Trophoblast cell (in vitro differentiated cells and primary cell): Measurements from ENCODE around the gene ZNF718.

Experiments used
- DNase-seq, 2 donors: peaks; one replicate each; pipeline ENCODE4 v3.0.0-alpha.2; 2016
- H2AFZ ChIP-seq: 2 replicates; pipeline ENCODE4 v1.6.1; 2013; ENCODE audit warnings: low read length, moderate library complexity, mild to moderate bottlenecking; ENCODE audit not compliant: insufficient read depth, poor library complexity
- H2AK5ac ChIP-seq: 2 replicates; pipeline ENCODE4 v1.6.1; 2013; ENCODE audit warnings: mild to moderate bottlenecking, low read length
- H2BK120ac ChIP-seq: 2 replicates; pipeline ENCODE4 v1.6.1; 2013; ENCODE audit warnings: low read length, mild to moderate bottlenecking, moderate library complexity; ENCODE audit not compliant: insufficient read depth, poor library complexity
- H2BK12ac ChIP-seq: 2 replicates; pipeline ENCODE4 v1.6.1; 2013; ENCODE audit warnings: mild to moderate bottlenecking, low read length, moderate library complexity
- H2BK5ac ChIP-seq: 2 replicates; pipeline ENCODE4 v1.6.1; 2013; ENCODE audit warnings: low read length, low read depth, moderate library complexity, mild to moderate bottlenecking; ENCODE audit not compliant: poor library complexity
- H3K14ac ChIP-seq: 2 replicates; pipeline ENCODE4 v1.6.1; 2013; ENCODE audit warnings: mild to moderate bottlenecking, low read length
- H3K18ac ChIP-seq: 2 replicates; pipeline ENCODE4 v1.6.1; 2013; ENCODE audit warnings: mild to moderate bottlenecking, low read length
- H3K23ac ChIP-seq: 2 replicates; pipeline ENCODE4 v1.6.1; 2013; ENCODE audit warnings: low read length
- H3K27ac ChIP-seq: 2 replicates; pipeline ENCODE4 v1.5.1; 2013; ENCODE audit warnings: low read depth, mild to moderate bottlenecking, inconsistent platforms, low read length, moderate library complexity
- H3K27me3 ChIP-seq: 2 replicates; pipeline ENCODE4 v1.6.1; 2013; ENCODE audit warnings: inconsistent platforms, mild to moderate bottlenecking, low read length, moderate library complexity; ENCODE audit not compliant: insufficient read depth
- H3K36me3 ChIP-seq, 2 experiments: 1 replicate in 1 of 2; 2 replicates in 1 of 2; pipeline ENCODE4 v1.6.1; 2013; ENCODE audit warnings: low read length in 2 of 2, mild to moderate bottlenecking in 2 of 2, moderate library complexity in 1 of 2; ENCODE audit not compliant: insufficient read depth in 2 of 2, control insufficient read depth in 1 of 2
- H3K4ac ChIP-seq: 2 replicates; pipeline ENCODE4 v1.6.1; 2013; ENCODE audit warnings: low read depth, mild to moderate bottlenecking, low read length, moderate library complexity
- H3K4me1 ChIP-seq, 2 experiments: 1 replicate in 1 of 2; 2 replicates in 1 of 2; pipeline ENCODE4 v1.6.1; 2013; ENCODE audit warnings: low read length in 2 of 2, mild to moderate bottlenecking in 2 of 2, moderate library complexity in 1 of 2; ENCODE audit not compliant: insufficient read depth in 2 of 2, control insufficient read depth in 1 of 2
- H3K4me2 ChIP-seq: 2 replicates; pipeline ENCODE4 v1.6.1; 2013; ENCODE audit warnings: inconsistent platforms, mild to moderate bottlenecking, low read length, moderate library complexity
- H3K4me3 ChIP-seq: 2 replicates; pipeline ENCODE4 v1.5.1; 2013; ENCODE audit warnings: mild to moderate bottlenecking, low read depth, low read length, inconsistent platforms
- H3K79me1 ChIP-seq: one replicate; pipeline ENCODE4 v1.6.1; 2013; ENCODE audit warnings: low read length
- H3K79me2 ChIP-seq: 2 replicates; pipeline ENCODE4 v1.6.1; 2013; ENCODE audit warnings: low read length, mild to moderate bottlenecking; ENCODE audit not compliant: control insufficient read depth, insufficient read depth, poor library complexity
- H3K9ac ChIP-seq: 2 replicates; pipeline ENCODE4 v1.6.1; 2013; ENCODE audit warnings: mild to moderate bottlenecking, low read length
- H3K9me3 ChIP-seq: 2 replicates; pipeline ENCODE4 v1.6.1; 2013; ENCODE audit warnings: low read depth, mild to moderate bottlenecking, control low read depth, inconsistent platforms, low read length; ENCODE audit not compliant: insufficient read depth
- H4K12ac ChIP-seq: 2 replicates; pipeline ENCODE4 v1.6.1; 2013; ENCODE audit warnings: low read depth, mild to moderate bottlenecking, low read length, moderate library complexity
- H4K8ac ChIP-seq: 2 replicates; pipeline ENCODE4 v1.6.1; 2013; ENCODE audit warnings: low read depth, mild to moderate bottlenecking, low read length, moderate library complexity
- H4K91ac ChIP-seq: one replicate; pipeline ENCODE4 v1.6.1; 2013; ENCODE audit warnings: low read depth, mild to moderate bottlenecking, low read length, moderate library complexity
- WGBS: extraction: QIAGEN DNeasy Blood & Tissue Kit; methylation state at CpG from one replicate; pipeline ENCODE4 v1.1.7; 2013; ENCODE audit warnings: missing lambda C conversion rate; ENCODE audit not compliant: insufficient read length, insufficient coverage; ENCODE audit errors: extremely low coverage; 5-methylcytosine and 5-hydroxymethylcytosine counted together

The ZNF718 gene

GRCh38 chr4:99863-100262, 24.4 kb upstream of the ZNF718 start:
- H2AK5ac ChIP-seq, result no peak overlapping the region
- H2BK5ac ChIP-seq, result no peak overlapping the region
- no peaks in the 10 kb centered on the region for H3K4me1 ChIP-seq
- no peak overlapping the region for H3K27ac ChIP-seq
- no peak overlapping the region for H3K23ac ChIP-seq
- peaks cover 17% of the 10 kb centered on the region for H3K9me3 ChIP-seq
- no peak overlapping the region for H2BK120ac ChIP-seq
- no peak overlapping the region for H3K18ac ChIP-seq
- WGBS, result no CpG with 5 or more reads among the region's 5 CpGs
- H4K91ac ChIP-seq, result no peak overlapping the region
- no peak overlapping the region for H2BK12ac ChIP-seq
- no peak overlapping the region for H3K4ac ChIP-seq
- no peak overlapping the region for H3K9ac ChIP-seq
- H3K27me3 ChIP-seq, result peaks cover 2% of the 10 kb centered on the region
- no peak overlapping the region for H4K12ac ChIP-seq
- no peaks in the 10 kb centered on the region for H3K79me2 ChIP-seq
- H3K4me2 ChIP-seq, result no peak overlapping the region
- no peak overlapping the region for H2AFZ ChIP-seq
- H3K4me3 ChIP-seq, result no peak overlapping the region
- H3K79me1 ChIP-seq, result no peaks in the 10 kb centered on the region
- no peak for DNase-seq
- no peak overlapping the region for H3K14ac ChIP-seq
- H3K36me3 ChIP-seq, result no peaks in the 10 kb centered on the region
- H4K8ac ChIP-seq, result no peak overlapping the region

- Histone ChIP-seq H4K8ac (no peak overlapping the region), H2BK12ac (no peak overlapping the region), H3K79me1 (no peaks in the 10 kb centered on the region), H3K4me3 (no peak overlapping the region), H3K4ac (no peak overlapping the region), H4K91ac (no peak overlapping the region), H3K18ac (no peak overlapping the region), H3K4me2 (no peak overlapping the region), H3K79me2 (no peaks in the 10 kb centered on the region), H4K12ac (no peak overlapping the region), H3K9ac (no peak overlapping the region), H3K36me3 (no peaks in the 10 kb centered on the region), H2BK120ac (no peak overlapping the region), H2BK5ac (no peak overlapping the region), H3K9me3 (peaks cover 30% of the 10 kb centered on the region), H2AK5ac (no peak overlapping the region), H3K27me3 (peaks cover 31% of the 10 kb centered on the region), H3K27ac (no peak overlapping the region), H3K14ac (no peak overlapping the region), H3K23ac (no peak overlapping the region), H3K4me1 (peaks cover 0 to 2% of the 10 kb centered on the region in 2 experiments), H2AFZ (no peak overlapping the region)
- no peak for DNase-seq
- no CpG with 5 or more reads among the region's 33 CpGs for WGBS
Measured at GRCh38 chr4:107083-107443, 17.2 kb upstream of the ZNF718 start.

GRCh38 chr4:107444-108429, 16.6 kb upstream of the ZNF718 start:
- H3K9me3 ChIP-seq, result peaks cover 32% of the 10 kb centered on the region
- H3K4me3 ChIP-seq, result no peak overlapping the region
- H3K4ac ChIP-seq, result no peak overlapping the region
- peaks cover 0 to 2% of the 10 kb centered on the region in 2 experiments for H3K4me1 ChIP-seq
- peaks cover 31% of the 10 kb centered on the region for H3K27me3 ChIP-seq
- H3K79me2 ChIP-seq, result no peaks in the 10 kb centered on the region
- no peak overlapping the region for H3K9ac ChIP-seq
- no peak overlapping the region for H2BK12ac ChIP-seq
- H4K12ac ChIP-seq, result no peak overlapping the region
- H2BK5ac ChIP-seq, result no peak overlapping the region
- H3K36me3 ChIP-seq, result no peaks in the 10 kb centered on the region
- no peak overlapping the region for H3K27ac ChIP-seq
- WGBS, result no CpG with 5 or more reads among the region's 91 CpGs
- peak overlapping the region; percentile 49 for H3K4me2 ChIP-seq
- H3K18ac ChIP-seq, result no peak overlapping the region
- H3K79me1 ChIP-seq, result no peaks in the 10 kb centered on the region
- H3K23ac ChIP-seq, result no peak overlapping the region
- no peak overlapping the region for H2AFZ ChIP-seq
- peak in 1 of 2 donors; percentile 14 for DNase-seq
- H2BK120ac ChIP-seq, result no peak overlapping the region
- no peak overlapping the region for H3K14ac ChIP-seq
- H4K8ac ChIP-seq, result no peak overlapping the region
- H4K91ac ChIP-seq, result no peak overlapping the region
- H2AK5ac ChIP-seq, result no peak overlapping the region

- no peak for DNase-seq
- Histone ChIP-seq H2AK5ac (no peak overlapping the region), H3K4me1 (peaks cover 0 to 2% of the 10 kb centered on the region in 2 experiments), H2AFZ (no peak overlapping the region), H3K9me3 (peaks cover 19% of the 10 kb centered on the region), H3K79me2 (no peaks in the 10 kb centered on the region), H3K23ac (no peak overlapping the region), H4K8ac (no peak overlapping the region), H3K18ac (no peak overlapping the region), H3K27ac (no peak overlapping the region), H2BK120ac (no peak overlapping the region), H3K27me3 (peaks cover 16% of the 10 kb centered on the region), H3K79me1 (no peaks in the 10 kb centered on the region), H3K36me3 (no peaks in the 10 kb centered on the region), H3K14ac (no peak overlapping the region), H3K4me2 (no peak overlapping the region), H4K91ac (no peak overlapping the region), H2BK12ac (no peak overlapping the region), H3K4me3 (no peak overlapping the region), H3K4ac (no peak overlapping the region), H2BK5ac (no peak overlapping the region), H3K9ac (no peak overlapping the region), H4K12ac (no peak overlapping the region)
- no CpG with 5 or more reads among the region's 1 CpG for WGBS
Measured at GRCh38 chr4:112771-113170, 11.5 kb upstream of the ZNF718 start.
